ENCODE measurements around the gene WNT2.

The WNT2 gene

DNA sequence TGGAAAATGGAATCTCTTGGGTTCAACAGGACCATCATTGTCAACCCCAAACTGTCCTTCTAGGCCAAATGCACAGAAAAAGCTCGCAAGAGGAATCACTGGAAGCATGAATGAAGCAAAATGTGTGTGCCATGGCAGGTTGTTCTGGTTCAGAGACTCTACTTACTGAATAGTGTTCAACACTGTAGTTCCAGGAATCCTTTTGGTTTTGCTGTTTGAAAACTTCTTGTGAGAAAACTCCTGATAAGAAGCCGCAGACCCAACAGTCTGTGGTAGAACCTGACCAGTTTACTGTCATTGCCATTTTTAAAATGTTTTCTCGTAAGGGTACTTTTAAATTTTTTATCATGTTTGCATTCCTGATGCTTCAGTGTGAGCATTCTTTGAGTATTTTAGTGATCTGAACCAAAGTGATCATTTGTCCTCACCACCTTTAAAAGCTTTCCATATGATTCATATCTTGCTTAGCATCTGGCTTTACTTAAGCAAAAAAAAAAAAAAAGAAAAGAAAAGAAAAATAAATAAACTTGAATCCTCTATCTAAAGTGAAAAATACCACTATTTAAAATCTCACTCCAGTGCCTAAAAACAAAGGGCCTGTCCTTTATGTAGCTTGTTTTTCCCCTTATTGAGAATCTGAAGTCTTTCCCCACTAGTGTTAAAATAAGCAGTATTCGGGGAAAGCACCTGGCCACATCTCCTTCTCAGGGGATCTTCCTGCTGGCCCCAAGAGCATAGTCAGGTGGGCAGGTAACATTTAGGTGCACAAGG is 92.4 kb downstream of the WNT2 start:
- ATAC-seq (ENCODE audit: low read depth) (no peak), DNase-seq (ENCODE audit: low spot score) (no peak)
- no peak overlapping the region for H3K4me3 ChIP-seq (ENCODE audit: severe bottlenecking)
- no peaks in the 10 kb centered on the region for H3K36me3 ChIP-seq (ENCODE audit: low read depth)
- H3K9me3 ChIP-seq (ENCODE audit: severe bottlenecking): no peaks in the 10 kb centered on the region
- no peak overlapping the region for H3K27ac ChIP-seq (ENCODE audit: poor library complexity, severe bottlenecking)
- TF ChIP-seq, protein P1, sequence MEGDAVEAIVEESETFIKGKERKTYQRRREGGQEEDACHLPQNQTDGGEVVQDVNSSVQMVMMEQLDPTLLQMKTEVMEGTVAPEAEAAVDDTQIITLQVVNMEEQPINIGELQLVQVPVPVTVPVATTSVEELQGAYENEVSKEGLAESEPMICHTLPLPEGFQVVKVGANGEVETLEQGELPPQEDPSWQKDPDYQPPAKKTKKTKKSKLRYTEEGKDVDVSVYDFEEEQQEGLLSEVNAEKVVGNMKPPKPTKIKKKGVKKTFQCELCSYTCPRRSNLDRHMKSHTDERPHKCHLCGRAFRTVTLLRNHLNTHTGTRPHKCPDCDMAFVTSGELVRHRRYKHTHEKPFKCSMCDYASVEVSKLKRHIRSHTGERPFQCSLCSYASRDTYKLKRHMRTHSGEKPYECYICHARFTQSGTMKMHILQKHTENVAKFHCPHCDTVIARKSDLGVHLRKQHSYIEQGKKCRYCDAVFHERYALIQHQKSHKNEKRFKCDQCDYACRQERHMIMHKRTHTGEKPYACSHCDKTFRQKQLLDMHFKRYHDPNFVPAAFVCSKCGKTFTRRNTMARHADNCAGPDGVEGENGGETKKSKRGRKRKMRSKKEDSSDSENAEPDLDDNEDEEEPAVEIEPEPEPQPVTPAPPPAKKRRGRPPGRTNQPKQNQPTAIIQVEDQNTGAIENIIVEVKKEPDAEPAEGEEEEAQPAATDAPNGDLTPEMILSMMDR (IDR thresholded peaks at IDR 0.05; ENCODE audit: poor library complexity, severe bottlenecking): no peak
- H3K4me1 ChIP-seq (ENCODE audit: insufficient read depth, poor library complexity, severe bottlenecking): no peaks in the 10 kb centered on the region
- no peaks in the 10 kb centered on the region for H3K27me3 ChIP-seq (ENCODE audit: insufficient read depth, poor library complexity, severe bottlenecking)

DNA sequence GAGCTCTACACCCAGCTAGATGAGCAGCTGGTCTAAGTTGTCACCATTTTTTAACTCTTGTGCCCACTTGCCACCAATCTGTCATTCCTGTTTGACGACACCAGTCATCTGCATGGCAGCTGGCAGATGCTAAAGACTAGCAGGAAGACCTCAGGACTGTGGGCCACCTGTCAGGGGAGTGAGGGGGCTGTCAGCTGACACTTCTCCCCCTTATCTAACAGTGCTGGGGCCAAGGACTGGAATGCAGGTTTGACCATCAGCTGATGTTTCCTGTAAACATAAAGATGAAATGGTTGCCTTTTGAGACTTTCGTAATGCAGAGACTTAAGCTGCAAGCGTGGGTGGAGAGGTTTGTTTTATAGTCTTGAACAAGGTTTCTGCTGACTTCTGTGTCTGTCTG is 93.5 kb downstream of the WNT2 start:
- no peak for DNase-seq (ENCODE audit: low spot score)
- no peaks in the 10 kb centered on the region for H3K27me3 ChIP-seq (ENCODE audit: insufficient read depth, poor library complexity, severe bottlenecking)
- no peaks in the 10 kb centered on the region for H3K9me3 ChIP-seq (ENCODE audit: severe bottlenecking)

GRCh38 chr7:117227091-117227490 is 95.8 kb downstream of the WNT2 start:
- Histone ChIP-seq H3K27ac (ENCODE audit: poor library complexity, severe bottlenecking) (no peak overlapping the region), H3K36me3 (ENCODE audit: low read depth) (no peaks in the 10 kb centered on the region), H3K4me3 (ENCODE audit: severe bottlenecking) (no peak overlapping the region), H3K27me3 (ENCODE audit: insufficient read depth, poor library complexity, severe bottlenecking) (no peaks in the 10 kb centered on the region), H3K9me3 (ENCODE audit: severe bottlenecking) (no peaks in the 10 kb centered on the region), H3K4me1 (ENCODE audit: insufficient read depth, poor library complexity, severe bottlenecking) (no peaks in the 10 kb centered on the region)
- DNase-seq (ENCODE audit: low spot score) (no peak), ATAC-seq (ENCODE audit: low read depth) (no peak)
- TF ChIP-seq, protein P1 (IDR thresholded peaks at IDR 0.05; ENCODE audit: poor library complexity, severe bottlenecking): no peak

More for the DNA sequence above, 93.5 kb downstream of the WNT2 start:
- H3K4me1 ChIP-seq (ENCODE audit: insufficient read depth, poor library complexity, severe bottlenecking): no peaks in the 10 kb centered on the region
- no peaks in the 10 kb centered on the region for H3K36me3 ChIP-seq (ENCODE audit: low read depth)
- no peak for ATAC-seq (ENCODE audit: low read depth)
- no peak overlapping the region for H3K4me3 ChIP-seq (ENCODE audit: severe bottlenecking)
- TF ChIP-seq, protein P1 (IDR thresholded peaks at IDR 0.05; ENCODE audit: poor library complexity, severe bottlenecking): no peak
- no peak overlapping the region for H3K27ac ChIP-seq (ENCODE audit: poor library complexity, severe bottlenecking)

DNA sequence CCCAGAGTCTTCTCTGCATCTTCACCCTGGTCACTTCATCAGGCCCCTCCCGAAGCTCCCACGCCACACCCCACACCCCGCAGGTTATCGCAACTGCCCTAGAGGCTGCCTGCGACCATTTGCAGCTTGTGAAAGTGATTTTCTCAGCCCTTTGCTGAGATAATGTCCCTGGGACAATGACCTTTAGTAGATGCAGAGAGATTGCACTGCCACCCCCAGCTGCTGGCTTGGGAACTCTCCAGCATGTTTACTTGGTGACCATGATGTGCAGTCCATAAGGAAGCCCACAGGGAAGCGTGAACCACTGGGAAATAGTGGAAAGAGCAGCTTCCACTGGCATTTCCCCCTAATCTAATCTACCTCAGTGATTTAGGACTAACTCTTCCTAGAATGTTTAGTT is 97.3 kb downstream of the WNT2 start:
- Histone ChIP-seq H3K4me1 (ENCODE audit: insufficient read depth, poor library complexity, severe bottlenecking) (no peaks in the 10 kb centered on the region), H3K36me3 (ENCODE audit: low read depth) (no peaks in the 10 kb centered on the region), H3K27ac (ENCODE audit: poor library complexity, severe bottlenecking) (no peak overlapping the region), H3K9me3 (ENCODE audit: severe bottlenecking) (no peaks in the 10 kb centered on the region), H3K4me3 (ENCODE audit: severe bottlenecking) (no peak overlapping the region), H3K27me3 (ENCODE audit: insufficient read depth, poor library complexity, severe bottlenecking) (no peaks in the 10 kb centered on the region)
- DNase-seq (ENCODE audit: low spot score) (no peak), ATAC-seq (ENCODE audit: low read depth) (no peak)
- TF ChIP-seq, protein P1 (IDR thresholded peaks at IDR 0.05; ENCODE audit: poor library complexity, severe bottlenecking): no peak
